GM12891 (cell line): ENCODE results near the gene GON4L.

Experiments used
- PAX5 ChIP-seq: IDR thresholded peaks from 2 replicates; pipeline ENCODE4 v1.6.1; 2011; ENCODE audit warnings: low read length, moderate library complexity, mild to moderate bottlenecking; ENCODE audit not compliant: insufficient read depth, severe bottlenecking
- POLR2A ChIP-seq: IDR thresholded peaks from 2 replicates; pipeline ENCODE4 v1.6.1; 2011; ENCODE audit warnings: low read depth, low read length, control low read depth
- POLR2AphosphoS5 ChIP-seq: IDR thresholded peaks from 2 replicates; pipeline ENCODE4 v1.6.1; 2011; ENCODE audit warnings: low read depth, low read length, control low read depth
- POU2F2 ChIP-seq: IDR thresholded peaks from 2 replicates; pipeline ENCODE4 v1.6.1; 2011; ENCODE audit warnings: low read depth, mild to moderate bottlenecking, control low read depth, low read length, moderate library complexity
- SPI1 ChIP-seq: IDR thresholded peaks from 2 replicates; pipeline ENCODE4 v1.6.1; 2011; ENCODE audit warnings: low read depth, low read length, control low read depth
- TAF1 ChIP-seq: IDR thresholded peaks from 2 replicates; pipeline ENCODE4 v1.6.1; 2011; ENCODE audit warnings: low read depth, low read length, control low read depth

GRCh38 chr1:155884031-155884960 lies 27.3 kb upstream of the GON4L start:
- TF ChIP-seq POLR2A (no peak), TAF1 (no peak), POLR2AphosphoS5 (no peak), POU2F2 (no peak), SPI1 (no peak), PAX5 (no peak)
